SU-DHL-6 (cell line): ENCODE measurements around the gene CNOT11.

ENCODE experiments used
- CTCF ChIP-seq: fragments of 200-600 bp; sonication (generic); IDR thresholded peaks from one replicate; pipeline ENCODE4 v1.5.1; 2017; ENCODE audit warnings: antibody characterized with exemption, mild to moderate bottlenecking, low read length, moderate library complexity; ENCODE audit not compliant: insufficient read depth, poor library complexity, severe bottlenecking
- EZH2phosphoT487 ChIP-seq: fragments of 200-600 bp; sonication (generic), shearing (Covaris generic); conservative IDR thresholded peaks from 2 replicates; pipeline ENCODE4 v1.6.1; 2018; ENCODE audit warnings: mild to moderate bottlenecking, antibody characterized with exemption, low read length, moderate library complexity, mixed read lengths

DNA sequence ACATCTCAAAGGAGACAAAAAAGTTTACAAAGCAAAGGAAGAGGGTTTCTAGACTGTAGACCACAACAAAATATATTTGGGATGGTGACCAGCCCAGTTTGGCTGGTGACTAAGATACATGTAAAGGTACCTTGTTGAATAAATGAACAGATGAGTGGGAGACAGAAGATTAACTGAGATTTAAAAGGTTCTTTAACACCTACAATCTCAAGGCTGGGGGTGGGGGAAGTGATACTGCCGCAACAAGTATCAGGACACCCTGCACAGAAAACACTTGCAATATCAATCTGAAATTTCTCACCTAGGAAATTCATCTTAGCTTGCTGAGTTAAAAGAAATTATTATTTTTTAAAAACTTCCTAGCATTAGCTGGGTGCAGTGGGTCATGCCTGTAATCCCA lies 47.5 kb downstream of the CNOT11 start:
- no peak for TF ChIP-seq CTCF
- TF ChIP-seq EZH2phosphoT487, result no peak
